GM12872 (cell line): ENCODE data around the gene ERBB4.

Source experiments
- TF ChIP-seq, protein P1 (sequence below): IDR thresholded peaks from 3 replicates; pipeline ENCODE4 v1.5.1; 2011; ENCODE audit warnings: low read depth, mild to moderate bottlenecking, low read length, moderate library complexity; ENCODE audit not compliant: insufficient read depth

The ERBB4 gene

DNA sequence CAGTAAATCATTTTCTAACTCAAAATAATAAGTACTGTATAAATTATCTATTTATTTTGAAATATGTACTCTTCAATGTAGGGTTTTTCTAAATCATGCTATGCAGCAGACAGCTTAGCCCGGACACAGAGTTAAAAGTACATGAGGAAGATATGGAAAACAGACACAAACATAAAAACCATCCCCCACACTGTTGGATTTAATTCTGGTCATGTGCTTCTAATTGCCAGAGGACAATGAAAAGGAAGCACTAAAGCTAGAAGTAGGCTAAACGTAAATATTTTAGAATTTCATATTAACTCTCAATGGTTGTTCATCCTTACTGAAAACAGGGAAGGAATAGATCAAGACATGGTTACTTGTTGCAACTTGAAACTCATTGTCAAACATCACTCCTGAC lies 420.7 kb downstream of the ERBB4 start:
- TF ChIP-seq, protein P1, sequence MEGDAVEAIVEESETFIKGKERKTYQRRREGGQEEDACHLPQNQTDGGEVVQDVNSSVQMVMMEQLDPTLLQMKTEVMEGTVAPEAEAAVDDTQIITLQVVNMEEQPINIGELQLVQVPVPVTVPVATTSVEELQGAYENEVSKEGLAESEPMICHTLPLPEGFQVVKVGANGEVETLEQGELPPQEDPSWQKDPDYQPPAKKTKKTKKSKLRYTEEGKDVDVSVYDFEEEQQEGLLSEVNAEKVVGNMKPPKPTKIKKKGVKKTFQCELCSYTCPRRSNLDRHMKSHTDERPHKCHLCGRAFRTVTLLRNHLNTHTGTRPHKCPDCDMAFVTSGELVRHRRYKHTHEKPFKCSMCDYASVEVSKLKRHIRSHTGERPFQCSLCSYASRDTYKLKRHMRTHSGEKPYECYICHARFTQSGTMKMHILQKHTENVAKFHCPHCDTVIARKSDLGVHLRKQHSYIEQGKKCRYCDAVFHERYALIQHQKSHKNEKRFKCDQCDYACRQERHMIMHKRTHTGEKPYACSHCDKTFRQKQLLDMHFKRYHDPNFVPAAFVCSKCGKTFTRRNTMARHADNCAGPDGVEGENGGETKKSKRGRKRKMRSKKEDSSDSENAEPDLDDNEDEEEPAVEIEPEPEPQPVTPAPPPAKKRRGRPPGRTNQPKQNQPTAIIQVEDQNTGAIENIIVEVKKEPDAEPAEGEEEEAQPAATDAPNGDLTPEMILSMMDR = no peak

DNA sequence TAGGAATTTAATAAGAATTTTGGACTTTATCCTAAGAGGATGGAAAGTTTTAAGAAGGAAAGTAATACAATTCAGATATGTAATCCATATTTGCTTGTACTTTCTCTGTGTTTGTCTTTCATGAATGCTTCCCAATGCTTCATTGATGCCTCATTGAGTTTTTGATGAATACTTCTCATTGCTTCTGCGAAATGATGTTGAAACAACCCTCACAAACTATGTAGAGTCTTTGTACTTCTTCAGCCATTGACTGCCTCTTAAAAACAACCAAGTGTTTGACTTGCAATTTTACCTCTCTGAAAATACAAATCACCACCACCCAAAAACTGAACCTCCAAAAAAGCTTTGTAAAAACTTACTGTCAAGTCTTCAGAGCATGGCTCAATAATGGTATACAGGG lies 424.1 kb downstream of the ERBB4 start:
- TF ChIP-seq, protein P1 = no peak

DNA sequence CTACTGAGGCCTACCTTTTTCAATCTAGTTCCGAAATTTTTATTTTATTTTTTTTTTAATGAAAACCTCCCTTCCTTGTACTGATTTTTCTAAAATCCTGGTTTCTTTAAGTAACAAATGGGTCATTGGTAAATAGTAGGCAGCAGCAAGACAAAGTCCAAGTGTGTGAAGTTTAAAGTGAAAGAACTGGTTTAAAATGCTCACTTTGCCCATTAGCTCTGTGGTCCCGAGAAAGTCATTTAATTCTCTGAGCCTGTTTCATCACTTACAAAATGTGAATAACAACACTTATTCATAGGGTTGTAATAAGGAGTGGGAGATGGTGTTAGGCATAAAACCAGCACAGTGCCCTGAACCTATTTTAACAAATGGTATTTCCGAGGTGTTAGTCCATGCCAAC lies 426.2 kb downstream of the ERBB4 start:
- TF ChIP-seq, protein P1 = no peak

DNA sequence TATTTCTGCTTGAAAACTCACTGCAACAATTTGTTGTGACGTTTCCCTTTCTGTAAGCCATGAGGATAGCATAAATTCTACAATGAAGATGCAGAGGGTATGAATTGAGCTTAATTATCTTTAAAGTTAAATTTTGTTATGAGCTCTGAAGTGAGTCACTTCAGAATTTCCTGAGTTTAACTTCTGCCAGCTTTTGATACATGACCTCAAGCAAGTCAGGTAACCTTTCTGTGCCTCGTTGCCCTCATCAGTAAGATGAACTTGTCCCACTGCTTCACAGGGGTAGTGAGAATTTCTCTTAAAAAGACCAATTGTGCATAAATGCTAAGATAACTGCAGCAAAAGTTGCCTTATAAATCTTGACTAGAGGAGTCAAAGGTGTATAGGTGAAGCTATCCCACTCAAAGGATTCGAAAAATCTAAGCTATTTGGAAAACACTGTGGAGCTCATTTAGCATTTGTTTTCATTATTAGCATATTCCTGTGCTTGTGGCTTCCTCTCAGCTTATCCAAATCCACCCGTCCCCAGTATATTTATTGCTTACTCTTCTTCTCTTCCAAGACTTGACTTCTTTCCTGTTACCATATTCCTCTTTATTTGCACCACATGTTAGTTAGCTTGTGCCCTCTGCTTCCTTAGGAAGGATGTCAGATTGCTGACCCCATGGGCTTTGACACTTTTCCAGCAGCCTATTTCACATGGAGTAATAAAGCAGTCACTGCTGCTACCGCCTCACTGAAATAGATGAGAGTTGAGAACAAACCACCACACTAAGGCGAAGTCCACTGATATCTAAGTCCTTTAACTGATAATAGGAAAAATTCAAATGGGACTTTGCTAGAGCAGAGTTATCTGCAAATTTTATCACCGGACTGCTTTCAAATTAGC lies 428.6 kb downstream of the ERBB4 start:
- TF ChIP-seq, protein P1 = no peak

DNA sequence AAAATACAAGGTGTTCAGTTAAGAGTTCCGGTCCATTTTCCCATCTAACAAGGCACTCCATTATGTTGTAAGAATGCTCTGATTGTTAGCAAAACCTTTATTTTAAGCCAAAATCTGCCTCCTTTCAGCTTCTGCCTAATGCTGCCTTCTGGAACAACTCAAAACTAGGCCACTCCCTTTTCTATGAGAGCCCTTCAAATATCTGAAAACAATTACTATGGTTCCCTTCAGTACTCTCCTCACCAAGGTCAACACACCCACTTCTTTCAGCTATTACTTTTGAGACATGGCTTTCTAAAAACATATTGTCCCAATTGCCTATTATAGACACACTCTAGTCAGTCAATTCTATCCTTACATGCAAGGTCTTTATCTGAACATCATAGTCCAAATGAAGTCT lies 429.4 kb downstream of the ERBB4 start:
- TF ChIP-seq, protein P1 = no peak

DNA sequence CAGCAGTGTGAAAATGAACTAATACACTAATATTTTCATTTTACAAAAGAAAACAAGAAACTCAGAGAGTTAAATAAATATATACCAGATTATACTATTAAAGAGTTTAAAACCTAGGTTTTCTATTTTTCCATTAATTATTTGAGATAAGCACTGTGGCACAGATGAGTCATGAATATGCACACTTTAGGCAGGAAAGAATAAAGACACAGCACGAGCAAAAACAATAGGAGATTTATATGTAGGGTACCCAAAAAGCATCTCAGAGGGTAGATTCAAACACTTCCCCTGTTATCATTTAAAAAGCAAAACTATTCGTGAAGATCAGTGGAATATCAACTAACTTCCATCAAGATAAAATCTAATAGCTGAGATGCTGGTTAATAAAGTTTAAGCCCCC lies 430.6 kb downstream of the ERBB4 start:
- TF ChIP-seq, protein P1 = no peak

DNA sequence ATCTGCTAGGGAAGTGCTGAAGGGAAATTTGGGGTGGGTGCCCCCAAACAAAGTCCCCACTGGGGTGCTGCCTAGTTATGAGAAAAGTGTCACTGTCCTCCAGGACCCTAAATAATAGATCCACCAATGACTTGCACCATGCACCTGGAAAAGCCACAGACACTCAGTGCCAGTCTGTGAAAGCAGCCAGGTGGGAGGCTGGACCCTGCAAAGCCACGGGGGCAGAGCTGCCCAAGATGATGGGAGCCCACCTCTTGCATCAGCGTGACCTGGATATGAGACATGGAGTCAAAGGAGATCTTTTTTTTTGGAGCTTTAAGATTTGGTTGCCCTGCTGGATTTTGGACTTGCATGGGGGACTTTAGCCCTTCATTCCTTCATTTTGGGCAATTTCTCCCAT lies 431.6 kb downstream of the ERBB4 start:
- TF ChIP-seq, protein P1 = no peak
